ENCODE results near the gene CUX1.
A peak's percentile ranks its signal among the peaks of the same experiment; 100 is the strongest.

The CUX1 gene

DNA sequence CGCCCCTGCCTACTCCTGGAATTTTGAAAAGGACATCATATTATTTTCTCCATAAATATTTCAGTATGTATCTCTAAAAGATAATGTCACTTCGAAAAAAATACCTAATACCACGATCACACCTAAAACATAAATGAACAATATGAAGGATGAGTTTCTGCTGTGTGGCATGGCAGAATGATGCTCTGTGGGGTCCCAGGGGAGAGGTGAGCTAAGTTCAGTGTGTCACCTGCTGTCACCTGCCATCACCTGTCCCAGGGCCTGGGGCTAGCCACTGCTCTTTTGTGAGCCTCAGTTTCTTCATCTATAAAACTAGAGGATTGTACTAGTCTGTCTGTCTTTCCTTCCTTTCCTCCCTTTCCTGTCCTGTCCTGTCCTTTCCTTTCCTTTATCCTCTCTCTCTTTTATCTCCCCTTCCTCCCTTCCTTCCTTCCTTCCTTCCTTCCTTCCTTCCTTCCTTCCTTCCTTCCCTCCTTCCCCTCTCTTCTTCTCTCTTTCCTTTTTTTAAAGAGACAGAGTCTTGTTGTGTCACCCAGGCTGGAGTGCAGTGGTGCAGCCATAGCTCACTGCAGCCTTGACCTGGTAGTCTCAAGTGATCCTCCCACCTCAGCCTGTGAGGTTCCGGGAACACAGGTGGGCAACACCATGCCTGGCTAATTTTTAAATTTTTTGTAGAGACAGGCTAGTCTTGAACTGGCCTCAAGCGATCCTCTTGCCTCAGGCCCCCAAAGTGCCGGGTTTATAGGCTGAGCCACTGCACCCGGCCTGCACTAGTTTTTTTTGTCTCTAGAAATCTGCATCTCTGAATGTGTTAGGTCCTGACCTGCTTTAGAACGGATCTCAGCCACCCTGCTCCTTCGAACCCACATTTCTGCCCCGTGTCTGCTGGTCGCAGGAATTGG, 43.1 kb downstream of the CUX1 start:
- peak; percentile 98 for TF ChIP-seq ZNF366 (tag by site-specific recombination; conservative IDR thresholded peaks at IDR 0.05)
- no peak for TF ChIP-seq ZIC2 (tag by site-specific recombination; IDR thresholded peaks at IDR 0.05)
- TF ChIP-seq, protein P1, sequence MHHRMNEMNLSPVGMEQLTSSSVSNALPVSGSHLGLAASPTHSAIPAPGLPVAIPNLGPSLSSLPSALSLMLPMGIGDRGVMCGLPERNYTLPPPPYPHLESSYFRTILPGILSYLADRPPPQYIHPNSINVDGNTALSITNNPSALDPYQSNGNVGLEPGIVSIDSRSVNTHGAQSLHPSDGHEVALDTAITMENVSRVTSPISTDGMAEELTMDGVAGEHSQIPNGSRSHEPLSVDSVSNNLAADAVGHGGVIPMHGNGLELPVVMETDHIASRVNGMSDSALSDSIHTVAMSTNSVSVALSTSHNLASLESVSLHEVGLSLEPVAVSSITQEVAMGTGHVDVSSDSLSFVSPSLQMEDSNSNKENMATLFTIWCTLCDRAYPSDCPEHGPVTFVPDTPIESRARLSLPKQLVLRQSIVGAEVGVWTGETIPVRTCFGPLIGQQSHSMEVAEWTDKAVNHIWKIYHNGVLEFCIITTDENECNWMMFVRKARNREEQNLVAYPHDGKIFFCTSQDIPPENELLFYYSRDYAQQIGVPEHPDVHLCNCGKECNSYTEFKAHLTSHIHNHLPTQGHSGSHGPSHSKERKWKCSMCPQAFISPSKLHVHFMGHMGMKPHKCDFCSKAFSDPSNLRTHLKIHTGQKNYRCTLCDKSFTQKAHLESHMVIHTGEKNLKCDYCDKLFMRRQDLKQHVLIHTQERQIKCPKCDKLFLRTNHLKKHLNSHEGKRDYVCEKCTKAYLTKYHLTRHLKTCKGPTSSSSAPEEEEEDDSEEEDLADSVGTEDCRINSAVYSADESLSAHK (tag by site-specific recombination; IDR thresholded peaks at IDR 0.05): no peak
- TF ChIP-seq ZNF274 (IDR thresholded peaks at IDR 0.05; ENCODE audit: low read length): no peak
- TF ChIP-seq ZNF274 (tag by site-specific recombination; IDR thresholded peaks at IDR 0.05; ENCODE audit: borderline replicate concordance): no peak
- TF ChIP-seq, protein P2, sequence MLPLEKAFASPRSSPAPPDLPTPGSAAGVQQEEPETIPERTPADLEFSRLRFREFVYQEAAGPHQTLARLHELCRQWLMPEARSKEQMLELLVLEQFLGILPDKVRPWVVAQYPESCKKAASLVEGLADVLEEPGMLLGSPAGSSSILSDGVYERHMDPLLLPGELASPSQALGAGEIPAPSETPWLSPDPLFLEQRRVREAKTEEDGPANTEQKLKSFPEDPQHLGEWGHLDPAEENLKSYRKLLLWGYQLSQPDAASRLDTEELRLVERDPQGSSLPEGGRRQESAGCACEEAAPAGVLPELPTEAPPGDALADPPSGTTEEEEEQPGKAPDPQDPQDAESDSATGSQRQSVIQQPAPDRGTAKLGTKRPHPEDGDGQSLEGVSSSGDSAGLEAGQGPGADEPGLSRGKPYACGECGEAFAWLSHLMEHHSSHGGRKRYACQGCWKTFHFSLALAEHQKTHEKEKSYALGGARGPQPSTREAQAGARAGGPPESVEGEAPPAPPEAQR (tag by site-specific recombination; IDR thresholded peaks at IDR 0.05): no peak
- TF ChIP-seq ZNF19 (tag by site-specific recombination; IDR thresholded peaks at IDR 0.05; ENCODE audit: low read depth): no peak
- TF ChIP-seq YY1 (tag by site-specific recombination; IDR thresholded peaks at IDR 0.05): no peak
- no peak for TF ChIP-seq ZNF138 (tag by site-specific recombination; IDR thresholded peaks at IDR 0.05; ENCODE audit: borderline replicate concordance)
- TF ChIP-seq BCL11B (tag by site-specific recombination; IDR thresholded peaks at IDR 0.05; ENCODE audit: low read depth): no peak
- H3K9me3 ChIP-seq (ENCODE audit: control insufficient read depth, insufficient read depth, low read depth, low read length): no peaks in the 10 kb centered on the region
- peaks cover 10% of the 10 kb centered on the region for H3K4me1 ChIP-seq (ENCODE audit: control insufficient read depth, insufficient read depth, low read length)
- POLR2A ChIA-PET: no interaction called here
- H3K27ac ChIP-seq (ENCODE audit: extremely low read depth, low read depth, low read length): no peak overlapping the region
- H3K4me3 ChIP-seq (ENCODE audit: low read depth, low read length): no peak overlapping the region
- no peaks in the 10 kb centered on the region; a peak in 1 of 3 replicates for H3K36me3 ChIP-seq (ENCODE audit: control insufficient read depth in 2 of 2, insufficient read depth in 1 of 2, low read length in 2 of 2)
- CTCF ChIA-PET: interaction anchor here (0.6 kb wide), 1 partner anchor 738 kb away, joined by 5 read pairs; no protein-coding TSS in a partner anchor

DNA sequence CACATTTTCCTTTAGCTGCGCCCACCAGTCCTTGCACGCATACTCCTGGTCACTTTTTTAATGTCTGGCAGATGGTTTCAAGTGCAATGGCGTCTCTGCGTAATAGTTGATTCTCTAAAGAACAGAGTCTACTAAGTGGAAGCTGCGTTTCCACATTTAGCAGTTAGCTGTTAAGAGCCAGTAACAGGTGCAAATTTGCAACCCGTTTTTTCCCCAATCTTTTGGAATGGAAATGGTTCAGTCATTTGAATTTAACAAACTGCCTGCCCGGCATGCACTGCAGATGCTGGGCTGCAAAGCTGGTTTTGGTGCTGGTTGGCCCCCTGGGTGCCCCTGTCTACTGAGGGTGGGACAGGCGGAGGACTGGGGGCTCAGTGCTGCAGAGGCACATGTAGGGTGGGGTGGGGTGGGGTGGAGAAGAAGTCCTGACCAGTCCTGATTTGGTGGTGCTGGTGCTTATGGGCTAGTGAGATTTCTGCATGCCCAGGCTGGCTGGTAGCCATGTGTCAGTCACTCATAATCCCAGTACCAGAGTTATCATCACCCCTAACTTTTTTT, 43.9 kb downstream of the CUX1 start:
- peaks cover 8% of the 10 kb centered on the region for H3K4me1 ChIP-seq (ENCODE audit: control insufficient read depth, insufficient read depth, low read length)
- ChIA-PET POLR2A (no interaction called here), CTCF (interaction anchor here (0.6 kb wide), 1 partner anchor 739 kb away, joined by 5 read pairs; no protein-coding TSS in a partner anchor)
- H3K36me3 ChIP-seq (ENCODE audit: control insufficient read depth in 2 of 2, insufficient read depth in 1 of 2, low read length in 2 of 2): no peaks in the 10 kb centered on the region; a peak in 1 of 3 replicates
- TF ChIP-seq ZNF138 (tag by site-specific recombination; IDR thresholded peaks at IDR 0.05; ENCODE audit: borderline replicate concordance) (no peak), ZNF37A (tag by site-specific recombination; IDR thresholded peaks at IDR 0.05) (no peak), ZBTB21 (tag by site-specific recombination; IDR thresholded peaks at IDR 0.05) (no peak), ZNF785 (tag by site-specific recombination; IDR thresholded peaks at IDR 0.05) (no peak), ZNF558 (tag by site-specific recombination; IDR thresholded peaks at IDR 0.05) (no peak), ZNF776 (tag by site-specific recombination; IDR thresholded peaks at IDR 0.05; ENCODE audit: borderline replicate concordance) (no peak)
- TF ChIP-seq, protein P3, sequence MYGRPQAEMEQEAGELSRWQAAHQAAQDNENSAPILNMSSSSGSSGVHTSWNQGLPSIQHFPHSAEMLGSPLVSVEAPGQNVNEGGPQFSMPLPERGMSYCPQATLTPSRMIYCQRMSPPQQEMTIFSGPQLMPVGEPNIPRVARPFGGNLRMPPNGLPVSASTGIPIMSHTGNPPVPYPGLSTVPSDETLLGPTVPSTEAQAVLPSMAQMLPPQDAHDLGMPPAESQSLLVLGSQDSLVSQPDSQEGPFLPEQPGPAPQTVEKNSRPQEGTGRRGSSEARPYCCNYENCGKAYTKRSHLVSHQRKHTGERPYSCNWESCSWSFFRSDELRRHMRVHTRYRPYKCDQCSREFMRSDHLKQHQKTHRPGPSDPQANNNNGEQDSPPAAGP (tag by site-specific recombination; IDR thresholded peaks at IDR 0.05): no peak
- no peaks in the 10 kb centered on the region for H3K9me3 ChIP-seq (ENCODE audit: control insufficient read depth, insufficient read depth, low read depth, low read length)
- no peak overlapping the region for H3K4me3 ChIP-seq (ENCODE audit: low read depth, low read length)
- H3K27ac ChIP-seq (ENCODE audit: extremely low read depth, low read depth, low read length): no peak overlapping the region
